HG03575 (cell line): ENCODE results near the gene GLRB.

ENCODE experiments used
- ATAC-seq: cut with Tn5 transposase; IDR thresholded peaks from one replicate; pipeline ENCODE4 v1.9.1; 2021; ENCODE audit not compliant: unreplicated experiment, insufficient number of reproducible peaks, low FRiP score; ENCODE audit errors: extremely low read depth

Gene GLRB

GRCh38 chr4:157221426-157221894 is 145.5 kb downstream of the GLRB start:
- no peak for ATAC-seq
